ENCODE measurements around the gene DPM2.

- TF ChIP-seq CTCF (IDR thresholded peaks at IDR 0.05; ENCODE audit: low read depth, low read length) (no peak), POLR2A (IDR thresholded peaks at IDR 0.05; ENCODE audit: extremely low read depth, insufficient read length) (no peak), MAX (IDR thresholded peaks at IDR 0.05; ENCODE audit: low read depth, low read length) (no peak), MYC (IDR thresholded peaks at IDR 0.05; ENCODE audit: low read depth, low read length) (no peak)
Observed at GRCh38 chr9:127905004-127905728, 32.5 kb downstream of the DPM2 start.

All from NB4 (cell line).